A549 (cell line): ENCODE measurements around the gene CMC2. TPM values are rescaled to one million over a fixed set of nuclear protein-coding genes. Genes with fewer than 3 reads are reported as not detected.

Experiments used
- ATAC-seq, 2 experiments: fragments of 200-7000 bp in 1 of 2; fragments of >200 bp in 1 of 2; cut with Nextera tagmentation in 1 of 2; cut with Tn5 transposase in 1 of 2; 3 replicates each; pipeline versions ENCODE4 v1.8.0 to v1.9.1; 2018 to 2020; ENCODE audit warnings: mild to moderate bottlenecking in 1 of 2, moderate library complexity in 1 of 2
- CTCF ChIA-PET: fragments of 300-600 bp; sonication (Branson Sonifier 250); formaldehyde crosslinking; extraction: SDS; loops from one replicate; lab custom pipeline; 2021; ENCODE audit warnings: antibody characterized with exemption, inconsistent platforms; lab: Yijun Ruan, JAX
- POLR2A ChIA-PET: fragments of 350-600 bp; formaldehyde crosslinking; extraction: SDS; loops from one replicate; lab custom pipeline; 2021; ENCODE audit warnings: antibody characterized with exemption, inconsistent platforms; lab: Yijun Ruan, JAX
- DNase-seq, 2 experiments: peaks; one replicate each; pipeline versions ENCODE4 v3.0.0 to v3.0.0-alpha.2; 2011 to 2016; ENCODE audit warnings: low read depth in 1 of 2, low spot score in 1 of 2
- FAIRE-seq: peaks from 2 replicates; lab custom pipeline; 2011; peaks lifted over from hg19 to GRCh38; lab: Jason Lieb, UNC
- H3K27ac ChIP-seq, 2 experiments: fragments of >200 bp; sonication (Bioruptor Twin); formaldehyde crosslinking; 3 replicates each; pipeline ENCODE4 v1.5.1; 2016 to 2017
- H3K4me1 ChIP-seq: fragments of >200 bp; sonication (Bioruptor Twin); formaldehyde crosslinking; 3 replicates; pipeline ENCODE4 v1.6.1; 2016
- H3K4me2 ChIP-seq: fragments of >200 bp; sonication (Bioruptor Twin); formaldehyde crosslinking; 3 replicates; pipeline ENCODE4 v1.6.1; 2016
- H3K4me3 ChIP-seq: fragments of >200 bp; sonication (Bioruptor Twin); formaldehyde crosslinking; 3 replicates; pipeline ENCODE4 v1.5.1; 2016
- H3K9me3 ChIP-seq: fragments of >200 bp; sonication (Bioruptor Twin); formaldehyde crosslinking; 3 replicates; pipeline ENCODE4 v1.6.1; 2016
- BCL3 ChIP-seq: fragments of >200 bp; sonication (Bioruptor Twin); formaldehyde crosslinking; IDR thresholded peaks from 3 replicates; pipeline ENCODE4 v1.6.1; 2016
- BHLHE40 ChIP-seq: IDR thresholded peaks from 2 replicates; pipeline ENCODE4 v1.6.1; 2012; ENCODE audit warnings: low read depth, low read length, inconsistent platforms
- CBX8 ChIP-seq: fragments of 200-600 bp; sonication (generic); IDR thresholded peaks from 2 replicates; pipeline ENCODE4 v1.6.1; 2016
- CEBPB ChIP-seq, 2 experiments: fragments of >200 bp in 1 of 2; sonication (Bioruptor Twin) in 1 of 2; formaldehyde crosslinking in 1 of 2; IDR thresholded peaks; 2 replicates each; pipeline ENCODE4 v1.6.1; 2012 to 2016
- EHF ChIP-seq: fragments of 250-450 bp; sonication (Bioruptor Pico); IDR thresholded peaks from 2 replicates; pipeline ENCODE4 v1.5.0; 2020; ENCODE audit warnings: mild to moderate bottlenecking
- ELK1 ChIP-seq: fragments of 150-350 bp; IDR thresholded peaks from 2 replicates; pipeline ENCODE4 v1.6.1; 2014; ENCODE audit warnings: low read depth, mild to moderate bottlenecking, low read length
- EP300 ChIP-seq, 2 experiments: fragments of >200 bp; sonication (Bioruptor Twin); formaldehyde crosslinking; IDR thresholded peaks; 2 replicates in 1 of 2; 3 replicates in 1 of 2; pipeline ENCODE4 v1.6.1; 2016 to 2017
- HDAC2 ChIP-seq: fragments of 200-600 bp; sonication (generic); IDR thresholded peaks from 2 replicates; pipeline ENCODE4 v1.6.1; 2016
- HOXB13 ChIP-seq: fragments of 250-450 bp; sonication (Bioruptor Pico); IDR thresholded peaks from 2 replicates; pipeline ENCODE4 v1.5.0; 2020; ENCODE audit warnings: low read depth, mild to moderate bottlenecking, moderate library complexity
- JUN ChIP-seq, 2 experiments: fragments of >200 bp; sonication (Bioruptor Twin); formaldehyde crosslinking; IDR thresholded peaks; 2 replicates in 1 of 2; 3 replicates in 1 of 2; pipeline ENCODE4 v1.6.1; 2016 to 2017
- KDM1A ChIP-seq: fragments of 200-600 bp; sonication (generic); IDR thresholded peaks from 2 replicates; pipeline ENCODE4 v1.6.1; 2016; ENCODE audit warnings: low read depth, mild to moderate bottlenecking
- MAFK ChIP-seq: fragments of 450-650 bp; IDR thresholded peaks from 2 replicates; pipeline ENCODE4 v1.6.1; 2014; ENCODE audit not compliant: partially characterized antibody
- MAZ ChIP-seq: fragments of 150-350 bp; IDR thresholded peaks from 2 replicates; pipeline ENCODE4 v1.6.1; 2014; ENCODE audit warnings: antibody characterized with exemption, low read depth, low read length, borderline replicate concordance
- MYC ChIP-seq: IDR thresholded peaks from 2 replicates; pipeline ENCODE4 v1.6.1; 2012; ENCODE audit warnings: mild to moderate bottlenecking, inconsistent platforms, low read length, improper control_type of control experiment, borderline replicate concordance
- NFE2L2 ChIP-seq: fragments of 150-350 bp; conservative IDR thresholded peaks from 2 replicates; pipeline ENCODE4 v1.6.1; 2014; ENCODE audit warnings: low read length
- NPAS2 ChIP-seq: fragments of 250-450 bp; sonication (Bioruptor Pico); IDR thresholded peaks from 2 replicates; pipeline ENCODE4 v1.8.0; 2022; ENCODE audit warnings: mild to moderate bottlenecking, moderate library complexity, borderline replicate concordance
- RAD21 ChIP-seq, 2 experiments: fragments of >200 bp in 1 of 2; sonication (Bioruptor Twin) in 1 of 2; formaldehyde crosslinking in 1 of 2; IDR thresholded peaks in 1 of 2; conservative IDR thresholded peaks in 1 of 2; 2 replicates in 1 of 2; 3 replicates in 1 of 2; pipeline ENCODE4 v1.6.1; 2012 to 2018; ENCODE audit warnings: inconsistent platforms in 1 of 2
- RARB ChIP-seq: fragments of 250-450 bp; sonication (Bioruptor Pico); IDR thresholded peaks from 2 replicates; pipeline ENCODE4 v1.8.0; 2021; ENCODE audit warnings: mild to moderate bottlenecking, moderate library complexity
- REST ChIP-seq: fragments of 200-600 bp; sonication (generic); IDR thresholded peaks from 2 replicates; pipeline ENCODE4 v1.6.1; 2016; ENCODE audit warnings: antibody characterized with exemption, mild to moderate bottlenecking, moderate library complexity
- SMC3 ChIP-seq: fragments of >200 bp; sonication (Bioruptor Twin); formaldehyde crosslinking; IDR thresholded peaks from 3 replicates; pipeline ENCODE4 v1.6.1; 2018; ENCODE audit warnings: inconsistent platforms
- TFCP2L1 ChIP-seq: fragments of 250-450 bp; sonication (Bioruptor Pico); IDR thresholded peaks from 2 replicates; pipeline ENCODE4 v1.5.0; 2021; ENCODE audit warnings: mild to moderate bottlenecking
- TP53 ChIP-seq: fragments of 250-450 bp; sonication (Bioruptor Pico); IDR thresholded peaks from 2 replicates; pipeline ENCODE4 v1.5.0; 2021; ENCODE audit warnings: mild to moderate bottlenecking, moderate library complexity
- USF2 ChIP-seq: fragments of 450-650 bp; IDR thresholded peaks from 2 replicates; pipeline ENCODE4 v1.6.1; 2014; ENCODE audit warnings: antibody characterized with exemption
- ZFP36 ChIP-seq: fragments of 450-650 bp; IDR thresholded peaks from 2 replicates; pipeline ENCODE4 v1.6.1; 2014; ENCODE audit warnings: borderline replicate concordance; ENCODE audit not compliant: partially characterized antibody
- ZNF302 ChIP-seq: fragments of 250-450 bp; sonication (Bioruptor Pico); IDR thresholded peaks from 2 replicates; pipeline ENCODE4 v1.9.0; 2021; ENCODE audit warnings: inconsistent platforms, mild to moderate bottlenecking, moderate library complexity
- WGBS: methylation state at CpG from one replicate; pipeline ENCODE4 v1.1.6; 2017; ENCODE audit errors: missing lambda C conversion rate; 5-methylcytosine and 5-hydroxymethylcytosine counted together
- polyA plus RNA-seq, 4 experiments: library from polyadenylated mRNA; depleted of rRNA in 3 of 4; stranded (reverse); fragments of >200 nt; fragmentation: RNase III in 1 of 4; extraction: RNeasy Plus Mini Kit Qiagen cat#74134 plus additional on column Dnase treatment in 1 of 4; gene quantifications; 2 replicates in 3 of 4; 3 replicates in 1 of 4; pipeline ENCODE4 v1.2.3, GENCODE V29; 2011 to 2017
- TF ChIP-seq, protein P1 (sequence below): IDR thresholded peaks from 2 replicates; pipeline ENCODE4 v1.6.1; 2012

Gene CMC2
- polyA plus RNA-seq, 2 of the 4 experiments (the other 2 are of a cell fraction) = 143 to 207 TPM

DNA sequence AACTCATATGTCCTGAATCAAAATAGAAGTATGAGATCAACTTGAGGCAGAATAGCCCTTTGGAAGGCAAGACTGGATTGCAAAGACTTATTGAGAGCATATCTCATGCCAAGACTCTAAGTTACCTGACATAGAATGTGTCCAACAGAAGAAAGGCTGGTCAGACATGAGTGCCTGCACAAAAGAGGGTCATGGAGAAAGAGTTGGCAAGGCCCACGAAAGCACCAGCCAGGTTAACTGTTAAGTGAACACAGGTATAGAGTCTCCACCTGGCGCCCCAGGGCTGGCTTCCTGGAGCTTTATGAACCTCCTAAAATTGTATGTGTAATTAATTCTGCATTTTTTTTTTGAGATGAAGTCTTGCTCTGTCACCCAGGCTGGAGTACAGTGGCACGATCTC, 71.0 kb downstream of the CMC2 start:
- TF ChIP-seq RAD21 (conservative IDR thresholded peaks at IDR 0.05 in 1 of 2, IDR thresholded peaks at IDR 0.05 in 1 of 2) (no peak), TFCP2L1 (no peak), NFE2L2 (no peak), HOXB13 (CRISPR knock-in tag) (no peak), EHF (CRISPR knock-in tag) (no peak), ZNF302 (CRISPR knock-in tag) (no peak), CBX8 (no peak), BCL3 (no peak), KDM1A (no peak), CEBPB (IDR thresholded peaks at IDR 0.05) (no peak), ELK1 (no peak), EP300 (IDR thresholded peaks at IDR 0.05) (no peak), HDAC2 (no peak)
- TF ChIP-seq, all 56 proteins: peak for 0
- ChIA-PET CTCF (interaction anchor here (0.6 kb wide), 1 partner anchor 1488 kb away, joined by 3 read pairs; no protein-coding TSS in a partner anchor), POLR2A (no interaction called here)
- 48% methylated on average over 3 of the region's 3 CpGs for WGBS
- DNase-seq (no peak), FAIRE-seq (no peak), ATAC-seq (no peak)
- no peak overlapping the region for H3K4me3 ChIP-seq
- no peaks in the 10 kb centered on the region for H3K9me3 ChIP-seq
- peaks cover 6% of the 10 kb centered on the region; the same call in 2 of the 3 replicates for H3K4me1 ChIP-seq
- H3K27ac ChIP-seq = no peak overlapping the region
- no peak overlapping the region for H3K4me2 ChIP-seq

DNA sequence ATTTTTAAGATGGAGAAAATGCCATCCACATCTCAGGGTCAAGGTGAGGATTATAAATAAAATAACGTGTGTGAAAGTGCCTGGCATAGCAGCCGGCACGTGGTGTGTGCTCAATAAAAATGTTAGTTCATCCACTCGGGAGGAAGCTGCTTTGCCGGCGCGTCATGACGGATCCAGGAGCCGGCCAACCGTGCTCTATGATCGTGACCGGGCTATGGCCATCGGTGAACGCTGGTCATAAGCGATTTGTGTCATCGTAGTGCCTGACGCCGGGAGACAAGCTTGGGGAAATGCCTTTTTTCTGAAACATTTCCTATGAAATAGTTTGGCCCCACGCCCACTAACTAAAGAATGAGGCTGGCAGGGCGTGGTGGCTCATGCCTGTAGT, 74.0 kb downstream of the CMC2 start:
- Histone ChIP-seq H3K4me2 (peak overlapping the region; percentile 84), H3K27ac (peak overlapping the region; percentile 58 to 72; a peak in 4 of 6 replicates), H3K4me3 (peak overlapping the region; percentile 43), H3K9me3 (no peaks in the 10 kb centered on the region), H3K4me1 (peaks cover 6% of the 10 kb centered on the region; the same call in 2 of the 3 replicates)
- CTCF ChIA-PET = interaction anchor here (0.7 to 1.2 kb wide), 4 partner anchors 8 to 108 kb away, joined by 3 to 4 read pairs (median 4); no protein-coding TSS in a partner anchor
- 60% methylated on average over 20 of the region's 20 CpGs for WGBS
- 0 out of 2 replicates have a peak, but pooled peaks have one; percentile 10 for TF ChIP-seq USF2
- no peak for TF ChIP-seq ZFP36
- TF ChIP-seq, protein P1, sequence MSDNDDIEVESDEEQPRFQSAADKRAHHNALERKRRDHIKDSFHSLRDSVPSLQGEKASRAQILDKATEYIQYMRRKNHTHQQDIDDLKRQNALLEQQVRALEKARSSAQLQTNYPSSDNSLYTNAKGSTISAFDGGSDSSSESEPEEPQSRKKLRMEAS = peak; percentile 3
- FAIRE-seq = no peak
- DNase-seq = peak in 1 of 2 experiments; percentile 37
- ATAC-seq = peak; percentile 17 to 33; a peak in 5 of 6 replicates
- POLR2A ChIA-PET = no interaction called here

- ATAC-seq (peak; percentile 93 to 94), FAIRE-seq (no peak), DNase-seq (peak; percentile 54 to 71)
- Histone ChIP-seq H3K4me1 (peaks cover 6% of the 10 kb centered on the region; the same call in 2 of the 3 replicates), H3K4me3 (peak overlapping the region; percentile 43), H3K9me3 (no peaks in the 10 kb centered on the region), H3K27ac (peak overlapping the region; percentile 58 to 72), H3K4me2 (peak overlapping the region; percentile 84)
- ChIA-PET POLR2A (no interaction called here), CTCF (interaction anchor here (0.6 to 1.2 kb wide), 4 partner anchors 8 to 257 kb away, joined by 3 to 4 read pairs (median 4); no protein-coding TSS in a partner anchor)
- 15% methylated on average over 49 of the region's 67 CpGs for WGBS
- no peak for TF ChIP-seq ZFP36
- no peak for TF ChIP-seq MAZ
- TF ChIP-seq MYC = no peak
- TF ChIP-seq MAFK = no peak
- TF ChIP-seq NPAS2 = no peak
- TF ChIP-seq TP53 (CRISPR knock-in tag) = no peak
- TF ChIP-seq REST = no peak
- TF ChIP-seq RARB = no peak
- TF ChIP-seq SMC3 = no peak
- no peak for TF ChIP-seq BHLHE40
- TF ChIP-seq RAD21 (conservative IDR thresholded peaks at IDR 0.05 in 1 of 2, IDR thresholded peaks at IDR 0.05 in 1 of 2) = no peak
- no peak for TF ChIP-seq JUN (IDR thresholded peaks at IDR 0.05)
These were observed 74.6 kb downstream of the CMC2 start for GRCh38 chr16:80931801-80932707.
